Measurements from ENCODE around the gene SASH1. TPM values are rescaled to one million over a fixed set of nuclear protein-coding genes. Genes with fewer than 3 reads are reported as not detected.

Gene SASH1
- total RNA-seq, 6 donors from 2014 or later: 59.3 to 131 (median 79.2) TPM

DNA sequence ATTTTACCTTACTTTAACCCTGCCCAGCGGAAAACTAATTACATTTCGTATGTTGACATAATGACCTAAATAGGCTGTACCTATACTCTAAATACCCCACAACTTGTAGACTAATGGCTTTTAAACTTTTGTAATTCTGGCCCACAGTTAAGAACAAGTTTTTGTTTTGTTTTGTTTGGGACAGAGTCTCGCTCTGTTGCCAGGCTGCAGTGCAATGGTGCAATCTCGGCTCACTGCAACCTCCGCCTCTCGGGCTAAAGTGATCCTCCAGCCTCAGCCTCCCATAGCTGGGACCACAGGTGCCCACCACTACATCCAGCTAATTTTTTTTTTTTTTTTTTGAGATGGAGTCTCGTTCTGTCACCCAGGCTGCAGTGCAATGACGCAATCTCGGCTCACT, 5.7 kb upstream of the SASH1 start:
- WGBS, 2 donors: 95 to 98% methylated on average over 8 to 9 of the region's 9 CpGs

DNA sequence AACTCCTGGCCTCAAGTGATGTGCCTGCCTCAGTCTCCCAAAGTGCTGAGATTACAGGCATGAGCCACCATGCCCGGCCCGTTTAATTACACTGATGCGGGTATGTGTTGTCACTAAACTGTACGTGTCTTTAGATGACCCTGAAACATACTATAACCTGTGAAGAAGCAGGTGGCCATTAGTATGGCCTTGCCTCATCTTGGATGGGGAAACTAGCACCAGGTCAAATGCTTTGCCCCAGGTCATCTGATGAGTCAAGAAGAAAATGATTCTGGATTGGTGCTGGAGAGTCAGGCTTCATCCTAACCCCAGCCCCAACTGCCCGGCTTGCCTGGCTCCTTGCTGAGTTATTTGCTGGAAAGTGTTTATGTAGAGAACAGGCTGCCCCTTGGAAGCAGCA, 2.9 kb upstream of the SASH1 start:
- Histone ChIP-seq H3K9me3 (no peaks in the 10 kb centered on the region), H3K27me3 (no peaks in the 10 kb centered on the region), H3K36me3 (no peaks in the 10 kb centered on the region), H3K4me1 (peaks cover 6 to 28% (median 9%) of the 10 kb centered on the region in 4 donors), H3K4me3 (no peak overlapping the region), H3K27ac (no peak overlapping the region)
- DNase-seq (no peak), ATAC-seq (ENCODE audit: low FRiP score in 2 of 2) (no peak)
- WGBS, 2 donors: 96 to 100% methylated on average over 5 of the region's 5 CpGs
- TF ChIP-seq POLR2AphosphoS5 (IDR thresholded peaks at IDR 0.05): no peak
- TF ChIP-seq, protein P1, sequence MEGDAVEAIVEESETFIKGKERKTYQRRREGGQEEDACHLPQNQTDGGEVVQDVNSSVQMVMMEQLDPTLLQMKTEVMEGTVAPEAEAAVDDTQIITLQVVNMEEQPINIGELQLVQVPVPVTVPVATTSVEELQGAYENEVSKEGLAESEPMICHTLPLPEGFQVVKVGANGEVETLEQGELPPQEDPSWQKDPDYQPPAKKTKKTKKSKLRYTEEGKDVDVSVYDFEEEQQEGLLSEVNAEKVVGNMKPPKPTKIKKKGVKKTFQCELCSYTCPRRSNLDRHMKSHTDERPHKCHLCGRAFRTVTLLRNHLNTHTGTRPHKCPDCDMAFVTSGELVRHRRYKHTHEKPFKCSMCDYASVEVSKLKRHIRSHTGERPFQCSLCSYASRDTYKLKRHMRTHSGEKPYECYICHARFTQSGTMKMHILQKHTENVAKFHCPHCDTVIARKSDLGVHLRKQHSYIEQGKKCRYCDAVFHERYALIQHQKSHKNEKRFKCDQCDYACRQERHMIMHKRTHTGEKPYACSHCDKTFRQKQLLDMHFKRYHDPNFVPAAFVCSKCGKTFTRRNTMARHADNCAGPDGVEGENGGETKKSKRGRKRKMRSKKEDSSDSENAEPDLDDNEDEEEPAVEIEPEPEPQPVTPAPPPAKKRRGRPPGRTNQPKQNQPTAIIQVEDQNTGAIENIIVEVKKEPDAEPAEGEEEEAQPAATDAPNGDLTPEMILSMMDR (IDR thresholded peaks at IDR 0.05): no peak
- TF ChIP-seq EP300 (IDR thresholded peaks at IDR 0.05): no peak
- TF ChIP-seq POLR2A (IDR thresholded peaks at IDR 0.05): no peak

More for the DNA sequence above, 5.7 kb upstream of the SASH1 start:
- Histone ChIP-seq H3K4me1 (peaks cover 0 to 12% (median 7%) of the 10 kb centered on the region in 4 donors), H3K9me3 (no peaks in the 10 kb centered on the region), H3K4me3 (no peak overlapping the region), H3K36me3 (no peaks in the 10 kb centered on the region), H3K27me3 (no peaks in the 10 kb centered on the region), H3K27ac (no peak overlapping the region)
- TF ChIP-seq EP300 (IDR thresholded peaks at IDR 0.05) (no peak), POLR2AphosphoS5 (IDR thresholded peaks at IDR 0.05) (no peak), POLR2A (IDR thresholded peaks at IDR 0.05) (no peak)
- TF ChIP-seq, protein P1 (IDR thresholded peaks at IDR 0.05): no peak
- ATAC-seq (ENCODE audit: low FRiP score in 2 of 2): no peak
- DNase-seq: no peak

DNA sequence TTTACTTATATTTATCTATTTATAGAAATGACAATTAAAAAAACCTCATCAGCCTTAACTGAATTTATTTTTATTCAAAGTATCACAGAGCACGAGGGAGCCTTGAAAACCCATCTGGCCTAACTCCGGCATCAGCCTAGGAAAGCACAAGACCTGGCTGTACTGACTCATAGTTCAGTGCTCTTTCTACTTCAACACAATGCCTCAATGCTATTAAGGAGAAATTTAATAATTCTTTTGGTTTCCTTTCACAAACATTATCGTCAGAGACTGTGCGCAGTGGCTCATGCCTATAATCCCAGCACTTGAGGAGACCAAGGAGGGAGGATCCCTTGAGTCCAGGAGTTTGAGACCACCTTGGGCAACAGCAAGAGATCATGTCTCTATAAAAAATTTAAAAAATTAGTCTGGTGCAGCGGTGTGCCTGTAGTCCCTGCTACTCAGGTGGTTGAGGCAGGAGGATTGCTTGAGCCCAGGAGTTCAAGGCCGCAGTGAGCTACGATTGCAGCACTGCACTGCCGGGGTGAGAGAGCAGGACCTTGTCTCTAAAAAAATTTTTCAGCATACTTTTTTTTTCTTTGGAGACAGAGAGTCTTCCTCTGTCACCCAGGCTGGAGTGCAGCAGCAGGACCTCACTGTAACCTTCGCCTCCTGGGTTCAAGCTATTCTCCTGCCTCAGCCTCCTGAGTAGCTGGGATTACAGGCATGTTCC, 1.9 kb upstream of the SASH1 start:
- Histone ChIP-seq H3K4me3 (no peak overlapping the region), H3K36me3 (no peaks in the 10 kb centered on the region), H3K4me1 (peaks cover 8 to 37% (median 15%) of the 10 kb centered on the region in 4 donors), H3K27ac (peak overlapping the region in 2 of 4 donors; percentile 93 to 98), H3K9me3 (no peaks in the 10 kb centered on the region), H3K27me3 (no peaks in the 10 kb centered on the region)
- TF ChIP-seq, protein P1 (IDR thresholded peaks at IDR 0.05): no peak
- TF ChIP-seq EP300 (IDR thresholded peaks at IDR 0.05) (no peak), POLR2A (IDR thresholded peaks at IDR 0.05) (no peak), POLR2AphosphoS5 (IDR thresholded peaks at IDR 0.05) (no peak)
- DNase-seq (no peak), ATAC-seq (ENCODE audit: low FRiP score in 2 of 2) (no peak)
- WGBS, 2 donors: 86 to 93% methylated on average over 9 of the region's 9 CpGs

DNA sequence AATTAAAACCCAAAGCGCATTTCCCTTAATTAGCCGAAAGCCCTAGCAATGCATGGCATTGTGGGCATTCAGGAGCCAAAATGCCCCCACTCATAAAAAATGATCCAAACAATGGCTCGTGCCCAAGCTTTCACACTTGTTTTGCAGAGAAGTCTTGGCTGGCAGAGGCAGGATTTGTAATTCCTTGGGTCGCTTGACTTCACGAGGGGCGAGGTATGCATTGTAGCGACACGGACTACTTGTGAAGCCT, 613 bp upstream of the SASH1 start:
- TF ChIP-seq POLR2AphosphoS5 (IDR thresholded peaks at IDR 0.05) (no peak), POLR2A (IDR thresholded peaks at IDR 0.05) (no peak), EP300 (IDR thresholded peaks at IDR 0.05) (no peak)
- Histone ChIP-seq H3K36me3 (no peaks in the 10 kb centered on the region), H3K27me3 (no peaks in the 10 kb centered on the region), H3K4me3 (peak overlapping the region; percentile 60 to 80 (median 68)), H3K27ac (peak overlapping the region; percentile 90 to 98 (median 92)), H3K4me1 (peaks cover 15 to 46% (median 20%) of the 10 kb centered on the region in 4 donors), H3K9me3 (no peaks in the 10 kb centered on the region)
- DNase-seq: no peak
- ATAC-seq (ENCODE audit: low FRiP score in 2 of 2): no peak
- WGBS, 2 donors: 6 to 11% methylated on average over 3 to 8 of the region's 8 CpGs

- DNase-seq: no peak
- peak overlapping the region; percentile 64 to 80 (median 72) for H3K4me3 ChIP-seq
- no peaks in the 10 kb centered on the region for H3K9me3 ChIP-seq
- H3K4me1 ChIP-seq: peaks cover 15 to 54% (median 22%) of the 10 kb centered on the region in 4 donors
- peak overlapping the region; percentile 90 to 98 (median 92) for H3K27ac ChIP-seq
- H3K36me3 ChIP-seq: no peaks in the 10 kb centered on the region
- TF ChIP-seq EP300 (IDR thresholded peaks at IDR 0.05) (no peak), POLR2AphosphoS5 (IDR thresholded peaks at IDR 0.05) (no peak), POLR2A (IDR thresholded peaks at IDR 0.05) (no peak)
- TF ChIP-seq, protein P1 (IDR thresholded peaks at IDR 0.05): peak in 3 of 6 experiments; percentile 8 to 47 (median 21)
- WGBS, 2 donors: 4 to 12% methylated on average over 8 to 14 of the region's 34 CpGs
- H3K27me3 ChIP-seq: no peaks in the 10 kb centered on the region
- no peak for ATAC-seq (ENCODE audit: low FRiP score in 2 of 2)
Measured at GRCh38 chr6:148343047-148343782, 577 bp downstream of the SASH1 start.
